GM12878 (cell line): ENCODE measurements around the gene VGLL4. TPM values are rescaled to one million over a fixed set of nuclear protein-coding genes. Genes with fewer than 3 reads are reported as not detected.

Source experiments
- ATAC-seq: fragments of 200-7000 bp; cut with Tn5 transposase; 3 replicates; pipeline ENCODE4 v1.9.1; 2020; ENCODE audit warnings: mild to moderate bottlenecking, moderate library complexity
- BruUV-seq: library from RNA; stranded (reverse); fragments of 400-500 nt; replicated peaks from 2 replicates; lab custom pipeline; 2021; lab: Mats Ljungman, UMichigan
- CTCF ChIA-PET: fragments of 300-600 bp; sonication (Branson Sonifier 250); formaldehyde crosslinking; extraction: SDS; loops from one replicate; lab custom pipeline; 2021; ENCODE audit warnings: inconsistent platforms; lab: Yijun Ruan, JAX
- POLR2A ChIA-PET: fragments of 350-600 bp; formaldehyde crosslinking; extraction: SDS; loops from one replicate; lab custom pipeline; 2021; ENCODE audit warnings: inconsistent platforms; lab: Charles Lee
- RAD21 ChIA-PET: fragments of 300-600 bp; sonication (Branson Sonifier 250); formaldehyde crosslinking; loops from one replicate; lab custom pipeline; 2023; ENCODE audit warnings: antibody characterized with exemption; ENCODE audit not compliant: unreplicated experiment; lab: Charles Lee
- SMC1A ChIA-PET: fragments of 300-600 bp; sonication (Branson Sonifier 250); formaldehyde crosslinking; loops from one replicate; lab custom pipeline; 2023; ENCODE audit not compliant: unreplicated experiment, uncharacterized antibody; lab: Charles Lee
- DNase-seq: peaks from one replicate; pipeline ENCODE4 v3.0.0-alpha.2; 2011; ENCODE audit warnings: low read depth, low spot score
- FAIRE-seq: peaks from 3 replicates; lab custom pipeline; 2011; peaks lifted over from hg19 to GRCh38; lab: Jason Lieb, UNC
- H2AFZ ChIP-seq: 2 replicates; pipeline ENCODE4 v1.6.0; 2011; ENCODE audit warnings: low read depth, low read length, control low read depth; ENCODE audit not compliant: control insufficient read depth
- H3K27ac ChIP-seq: 2 replicates; pipeline ENCODE4 v1.5.1; 2011; ENCODE audit warnings: control low read depth; ENCODE audit not compliant: control insufficient read depth, insufficient read depth
- H3K27me3 ChIP-seq, 2 experiments: replicated peaks in 1 of 2; 2 replicates each; pipeline versions ENCODE4 v1.6.0 to v1.6.1; 2011; ENCODE audit warnings: low read length in 1 of 2; ENCODE audit not compliant: control insufficient read depth in 2 of 2, insufficient read depth in 2 of 2
- H3K36me3 ChIP-seq, 2 experiments: 2 replicates each; pipeline ENCODE4 v1.5.1; 2011; ENCODE audit warnings: low read length in 1 of 2; ENCODE audit not compliant: control insufficient read depth in 2 of 2, insufficient read depth in 2 of 2
- H3K4me1 ChIP-seq: 2 replicates; pipeline ENCODE4 v1.6.1; 2011; ENCODE audit warnings: mild to moderate bottlenecking, low read length, moderate library complexity, mixed read lengths; ENCODE audit not compliant: control insufficient read depth, insufficient read depth
- H3K4me2 ChIP-seq: 2 replicates; pipeline ENCODE4 v1.6.0; 2011; ENCODE audit warnings: control low read depth; ENCODE audit not compliant: control insufficient read depth, insufficient read depth
- H3K4me3 ChIP-seq: fragments of 200-600 bp; sonication (generic); 2 replicates; pipeline ENCODE4 v1.5.1; 2016
- H3K79me2 ChIP-seq: 2 replicates; pipeline ENCODE4 v1.6.0; 2011; ENCODE audit warnings: low read length; ENCODE audit not compliant: control insufficient read depth, insufficient read depth
- H3K9ac ChIP-seq: 2 replicates; pipeline ENCODE4 v1.8.0; 2011; ENCODE audit warnings: low read length, control low read depth, mixed read lengths; ENCODE audit not compliant: control insufficient read depth, insufficient read depth
- H3K9me3 ChIP-seq: replicated peaks from 3 replicates; pipeline ENCODE4 v1.5.1; 2011; ENCODE audit warnings: mild to moderate bottlenecking, low read length; ENCODE audit not compliant: control insufficient read depth, insufficient read depth
- H4K20me1 ChIP-seq: 2 replicates; pipeline ENCODE4 v1.6.0; 2011; ENCODE audit not compliant: control insufficient read depth, insufficient read depth
- ATF2 ChIP-seq: IDR thresholded peaks from 2 replicates; pipeline ENCODE4 v1.6.1; 2012; ENCODE audit warnings: low read length, inconsistent platforms
- DPF2 ChIP-seq: fragments of 450-650 bp; IDR thresholded peaks from 2 replicates; pipeline ENCODE4 v1.6.1; 2017; ENCODE audit warnings: mild to moderate bottlenecking
- E2F8 ChIP-seq: fragments of 450-650 bp; IDR thresholded peaks from 2 replicates; pipeline ENCODE4 v1.6.1; 2018; ENCODE audit warnings: mild to moderate bottlenecking, low read depth, moderate library complexity; ENCODE audit not compliant: partially characterized antibody
- IKZF1 ChIP-seq: fragments of 450-650 bp; conservative IDR thresholded peaks from 2 replicates; pipeline ENCODE4 v1.6.1; 2017; ENCODE audit warnings: antibody characterized with exemption, mild to moderate bottlenecking
- KDM1A ChIP-seq: fragments of 200-600 bp; sonication (generic); IDR thresholded peaks from 2 replicates; pipeline ENCODE4 v1.6.1; 2016; ENCODE audit warnings: borderline replicate concordance
- NKRF ChIP-seq: fragments of 450-650 bp; conservative IDR thresholded peaks from 2 replicates; pipeline ENCODE4 v1.6.1; 2017; ENCODE audit warnings: mild to moderate bottlenecking, moderate library complexity
- PML ChIP-seq: IDR thresholded peaks from 2 replicates; pipeline ENCODE4 v1.6.1; 2012; ENCODE audit warnings: low read length, inconsistent platforms
- RAD51 ChIP-seq: fragments of 450-650 bp; IDR thresholded peaks from 2 replicates; pipeline ENCODE4 v1.6.1; 2016; ENCODE audit warnings: moderate library complexity, mild to moderate bottlenecking, inconsistent platforms
- SMC3 ChIP-seq: IDR thresholded peaks from 2 replicates; pipeline ENCODE4 v1.6.1; 2011; ENCODE audit warnings: low read length, improper control_type of control experiment, borderline replicate concordance
- USF2 ChIP-seq: IDR thresholded peaks from 2 replicates; pipeline ENCODE4 v1.6.1; 2011; ENCODE audit warnings: low read depth, low read length, improper control_type of control experiment, borderline replicate concordance
- YBX1 ChIP-seq: fragments of 450-650 bp; IDR thresholded peaks from 2 replicates; pipeline ENCODE4 v1.6.1; 2016; ENCODE audit warnings: antibody characterized with exemption
- ZNF274 ChIP-seq: IDR thresholded peaks from one replicate; pipeline ENCODE4 v1.8.0; 2011; ENCODE audit not compliant: insufficient read length, insufficient read depth
- WGBS: methylation state at CpG from one replicate; pipeline ENCODE4 v1.1.6; 2016; ENCODE audit warnings: low lambda C conversion rate; ENCODE audit not compliant: insufficient replicate concordance, insufficient coverage; ENCODE audit errors: missing lambda C conversion rate; 5-methylcytosine and 5-hydroxymethylcytosine counted together
- in situ Hi-C: fragments of 300-500 bp; cut with MboI; formaldehyde crosslinking; loops from 9 replicates; pipeline ENCODE4 v1.14.3; 2018; ENCODE audit warnings: mixed read lengths
- intact Hi-C: fragments of 100-400 bp; cut with micrococcal nuclease; formaldehyde crosslinking; loops from one replicate; pipeline ENCODE4 v1.14.2; 2022; ENCODE audit not compliant: unreplicated experiment
- polyA plus RNA-seq, 11 experiments: library from polyadenylated mRNA; depleted of rRNA in 4 of 11; unstranded in 6 of 11; stranded (reverse) in 5 of 11; fragments of >200 nt; fragmentation: Nextera tagmentation in 4 of 11; fragmentation: Illumina TruSeq in 1 of 11; extraction: Ambion mirVana in 4 of 11; extraction: Trizol in 1 of 11; gene quantifications; 1 replicate in 1 of 11; 2 replicates in 10 of 11; pipeline versions ENCODE4 v1.2.1 to v1.2.3, GENCODE V29; 2011 to 2016; ENCODE audit warnings: inconsistent platforms in 2 of 11, missing spikeins in 2 of 11, low read depth in 1 of 11
- total RNA-seq, 4 experiments: library from RNA; depleted of rRNA in 3 of 4; stranded (reverse); fragments of >200 nt in 3 of 4; fragmentation: Illumina TruSeq in 1 of 4; extraction: Trizol in 1 of 4; gene quantifications; 2 replicates each; pipeline versions ENCODE4 v1.2.1 to v1.2.3, GENCODE V29; 2013 to 2021

VGLL4 gene
- total and polyA plus RNA-seq, 10 of the 15 experiments (the other 5 are each of a cell fraction or from before 2014, with no cell fraction given), result 0.44 to 38.1 (median 16.1) TPM

- POLR2A ChIA-PET, result no interaction called here
- CTCF ChIA-PET, result interaction anchor here (0.7 to 0.9 kb wide), 2 partner anchors 11 to 25 kb away, joined by 5 read pairs; no protein-coding TSS in a partner anchor
- no peak overlapping the region for H2AFZ ChIP-seq
- no peaks in the 10 kb centered on the region for H3K36me3 ChIP-seq
- H3K79me2 ChIP-seq, result no peaks in the 10 kb centered on the region
- H4K20me1 ChIP-seq, result no peaks in the 10 kb centered on the region; the same call in 1 of the 2 replicates
- H3K9me3 ChIP-seq, result no peaks in the 10 kb centered on the region
- 71% methylated on average over 2 of the region's 2 CpGs for WGBS
- H3K4me2 ChIP-seq, result no peak overlapping the region
- no peak for ATAC-seq
- no peak for DNase-seq
- BruUV-seq, result no TSS peak
- in situ Hi-C loops, result no loop called here
- intact Hi-C loops, result no loop called here
- FAIRE-seq, result no peak
- SMC1A ChIA-PET, result no interaction called here
- no peak overlapping the region for H3K27ac ChIP-seq
- TF ChIP-seq NKRF (no peak), DPF2 (no peak), PML (no peak), SMC3 (no peak), E2F8 (no peak), RAD51 (no peak), ATF2 (no peak), YBX1 (no peak), IKZF1 (no peak), KDM1A (no peak), USF2 (no peak), ZNF274 (no peak)
- RAD21 ChIA-PET, result no interaction called here
- no peaks in the 10 kb centered on the region for H3K4me1 ChIP-seq
- no peaks in the 10 kb centered on the region for H3K27me3 ChIP-seq
- H3K9ac ChIP-seq, result no peak overlapping the region
- H3K4me3 ChIP-seq, result no peak overlapping the region
Observed at GRCh38 chr3:11662392-11662990, 18.8 kb upstream of the VGLL4 start.
